Activated CD8-positive, alpha-beta memory T cell treated with anti-CD3 and anti-CD28 coated beads, Interleukin-2, amount 50 U/mL, for 24 hours (primary cell): ENCODE results near the gene GALC.
A peak's percentile ranks its signal among the peaks of the same experiment; 100 is the strongest.
"Not testable (repeated sequence)": the region's sequence is repeated elsewhere in the genome, so short reads cannot be mapped to it uniquely, and the experiment has no call there.

ENCODE experiments used
- DNase-seq: peaks from one replicate; pipeline ENCODE4 v3.0.0-alpha.2; 2020; ENCODE audit errors: extremely low read depth

GALC gene

DNA sequence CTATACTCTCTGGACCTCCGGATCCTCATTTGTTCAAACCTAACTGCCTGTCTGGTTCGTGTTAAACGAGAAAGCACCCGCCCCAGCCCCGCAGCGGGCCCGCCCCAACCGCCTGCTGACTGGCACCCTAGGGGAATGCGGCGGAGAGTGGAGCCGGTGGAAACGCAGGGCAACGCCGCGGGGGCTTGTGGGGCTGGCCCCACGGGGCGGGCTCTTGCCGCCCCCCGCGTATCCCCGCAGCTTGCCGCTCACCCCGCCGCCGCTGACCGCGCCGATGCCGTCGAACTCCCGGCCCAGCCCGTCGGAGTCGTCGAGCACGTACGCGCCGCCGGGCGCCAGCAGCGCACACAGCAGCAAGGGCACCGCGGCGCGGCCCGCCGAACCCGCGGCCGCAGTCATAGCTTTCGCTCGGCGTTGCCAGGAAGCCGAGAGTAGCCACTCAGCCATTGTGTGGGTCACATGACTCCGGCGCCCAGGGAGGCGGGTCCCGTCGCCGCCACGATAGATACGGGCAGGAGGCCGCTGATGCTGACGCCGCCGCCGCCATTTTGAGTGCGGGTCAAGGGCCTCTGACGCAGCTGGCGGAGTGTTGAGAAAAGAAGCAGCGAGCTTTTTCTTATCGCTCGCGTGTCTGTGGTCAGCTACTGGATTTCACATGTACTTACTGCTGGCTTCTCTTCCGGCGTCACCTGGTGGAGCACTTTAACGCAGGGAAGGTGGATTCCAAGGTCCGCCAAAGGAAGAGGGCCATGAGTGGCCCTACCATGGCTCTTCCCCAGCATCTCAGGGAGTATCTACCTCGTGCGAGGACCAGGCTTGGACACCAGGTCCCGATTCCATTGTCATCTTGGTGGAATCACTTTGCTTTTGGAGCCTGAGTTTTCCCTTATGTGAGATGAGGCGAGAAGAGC is at the start of gene GALC:
Gene GALC, minus strand, starts transcription at position 465 of the 911 bp plus-strand sequence. Its CDS starts 18 bp downstream, at position 447.
- peak; percentile 88 for DNase-seq

DNA sequence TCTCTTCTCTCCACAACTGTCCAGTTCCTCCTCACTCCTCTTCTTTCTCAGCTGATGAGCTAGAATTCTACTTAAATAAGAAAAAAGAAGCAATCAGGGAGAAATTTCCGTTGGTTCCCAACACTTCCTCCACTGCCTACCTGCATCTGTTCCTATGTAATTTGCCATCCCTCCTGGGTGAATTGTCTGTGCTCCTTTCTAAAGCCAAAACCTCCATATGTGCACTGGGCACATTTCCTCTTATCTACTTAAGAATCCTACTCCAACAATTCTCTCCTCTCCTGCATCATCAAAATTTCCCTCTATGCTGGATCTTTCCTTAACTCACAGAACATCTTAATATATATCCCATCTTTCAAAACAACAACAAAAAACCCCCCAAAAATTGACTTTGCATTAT is 47.2 kb upstream of the GALC start:
- DNase-seq: no peak

DNA sequence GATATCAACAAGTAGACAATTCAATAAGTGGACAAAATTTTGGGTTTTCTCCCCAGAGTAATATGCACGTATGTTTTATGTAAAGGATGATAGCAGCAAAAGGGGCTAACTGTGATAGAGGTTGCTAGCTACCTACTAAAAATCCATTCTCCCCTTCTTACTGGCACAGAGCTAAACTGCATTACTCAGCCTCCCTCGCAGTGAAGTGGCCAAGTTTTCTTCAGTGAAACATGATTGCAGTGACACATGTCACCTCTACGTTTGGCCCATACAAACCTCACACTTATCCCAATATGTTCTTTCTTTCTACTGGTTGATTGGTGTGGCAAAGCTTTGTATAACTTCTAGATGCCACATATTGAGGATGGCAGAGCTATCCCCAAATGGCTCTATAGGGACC is 46.2 kb upstream of the GALC start:
- DNase-seq: no peak

DNA sequence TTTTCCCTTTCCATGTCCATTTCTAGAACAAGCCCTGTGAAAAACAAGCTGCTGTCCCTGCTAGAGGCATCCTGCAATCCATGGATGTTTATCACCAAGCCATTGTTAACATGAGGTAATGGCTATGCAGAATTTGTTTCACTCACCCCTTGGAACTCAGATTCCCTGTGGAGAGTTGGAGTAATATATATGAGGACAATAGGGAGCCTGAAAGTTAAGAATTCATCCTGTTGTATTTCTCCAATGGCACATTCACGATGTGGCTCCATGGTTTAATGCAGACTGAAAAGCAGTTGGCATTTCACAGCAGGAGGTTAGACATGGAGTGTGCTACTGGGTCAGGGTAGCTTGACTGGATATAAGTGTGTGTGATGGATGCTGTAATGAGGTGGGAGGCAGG is 44.3 kb upstream of the GALC start:
- DNase-seq: no peak

DNA sequence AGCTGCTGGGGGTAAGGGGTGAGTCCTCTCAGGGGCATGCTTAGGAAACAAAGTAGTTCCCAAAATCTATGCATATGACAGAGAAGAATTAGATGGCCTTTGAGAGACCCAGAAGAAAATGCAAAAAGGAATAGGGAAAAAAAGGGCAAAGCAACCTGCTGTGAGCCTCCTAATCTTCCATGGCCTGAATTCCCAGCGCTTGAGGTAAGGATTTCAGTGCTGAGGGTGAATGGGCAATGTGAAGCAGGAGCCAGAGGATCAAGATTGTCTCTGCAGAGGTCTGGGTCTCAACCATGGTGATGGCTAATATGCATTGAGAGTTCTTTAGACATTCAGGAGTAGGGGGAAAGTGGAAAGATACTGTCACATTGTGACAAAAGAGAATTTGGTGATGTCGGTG is 43.4 kb upstream of the GALC start:
- no peak for DNase-seq

DNA sequence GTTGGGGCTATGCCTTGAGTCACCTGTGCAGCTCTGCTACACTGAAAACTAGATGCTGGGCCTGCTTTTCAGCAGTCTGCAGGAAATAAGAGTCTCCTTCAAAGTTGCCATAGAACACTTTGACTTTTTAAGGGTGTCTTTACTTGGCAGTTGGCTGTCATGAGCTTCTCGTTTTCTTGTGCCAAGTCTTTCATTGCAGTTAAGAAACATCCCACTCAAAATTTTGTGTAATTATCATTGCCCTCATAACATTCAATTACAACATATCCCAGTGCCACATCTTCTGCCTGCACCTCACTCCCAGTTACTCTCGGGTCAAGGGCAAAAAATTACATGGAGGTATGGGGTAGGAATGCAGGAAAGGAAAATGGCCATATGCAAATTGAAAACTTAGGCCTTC is 41.1 kb upstream of the GALC start:
- DNase-seq: no peak

DNA sequence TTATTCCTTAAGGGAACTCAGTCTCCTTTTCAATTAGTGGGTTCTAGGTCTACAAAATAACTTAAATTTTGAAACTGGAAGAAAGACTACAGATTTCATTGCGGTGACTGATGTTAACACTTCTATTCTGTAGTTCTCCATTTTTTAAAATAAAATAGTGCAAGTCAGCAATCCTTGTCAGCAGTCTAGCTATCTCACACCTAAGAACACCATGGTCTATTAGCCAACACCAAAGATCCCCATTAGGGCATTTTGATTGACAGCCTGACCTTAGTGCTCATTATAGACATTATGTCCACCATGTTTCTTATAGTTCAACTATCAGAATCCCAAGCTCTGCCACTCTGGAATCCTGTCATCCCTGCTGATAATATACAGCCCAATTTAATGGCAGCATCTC is 39.4 kb upstream of the GALC start:
- DNase-seq: no peak

DNA sequence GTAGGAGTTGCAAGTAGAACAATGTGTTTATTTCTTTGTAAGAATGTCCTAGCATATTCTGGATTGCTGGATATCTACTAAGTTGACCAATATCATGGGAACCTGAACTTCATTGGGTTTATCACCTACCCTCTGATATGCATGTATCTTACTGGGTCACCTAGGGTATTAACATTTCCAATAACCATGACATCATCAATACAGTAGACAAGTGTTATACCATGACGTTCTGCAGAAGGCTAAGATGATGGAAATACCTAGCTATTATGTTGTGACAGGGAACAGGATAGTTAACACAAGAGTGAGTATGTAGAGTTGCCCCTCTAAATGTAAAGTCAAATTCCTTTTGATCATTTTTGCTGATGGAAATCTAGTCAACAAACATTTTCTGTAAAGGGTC is 37.9 kb upstream of the GALC start:
- DNase-seq: no peak

DNA sequence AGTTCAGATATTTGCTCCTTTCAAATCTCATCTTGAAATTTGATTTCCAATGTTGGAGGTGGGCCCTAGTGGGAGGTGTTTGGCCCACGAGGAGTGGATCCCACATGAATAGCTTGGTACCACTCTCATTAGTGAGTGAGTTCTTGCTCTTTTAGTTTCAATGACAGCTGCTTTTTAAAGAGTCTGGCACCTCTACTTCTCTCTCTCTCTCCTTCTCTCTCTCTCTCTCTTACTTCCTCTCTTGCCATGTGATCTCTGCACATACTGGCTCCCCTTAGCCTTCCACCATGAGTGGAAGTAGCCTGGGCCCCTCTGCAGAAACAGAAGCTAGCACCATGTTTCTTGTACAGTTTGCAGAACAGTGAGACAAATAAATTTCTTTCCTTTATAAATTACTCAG is 37.1 kb upstream of the GALC start:
- no peak for DNase-seq

DNA sequence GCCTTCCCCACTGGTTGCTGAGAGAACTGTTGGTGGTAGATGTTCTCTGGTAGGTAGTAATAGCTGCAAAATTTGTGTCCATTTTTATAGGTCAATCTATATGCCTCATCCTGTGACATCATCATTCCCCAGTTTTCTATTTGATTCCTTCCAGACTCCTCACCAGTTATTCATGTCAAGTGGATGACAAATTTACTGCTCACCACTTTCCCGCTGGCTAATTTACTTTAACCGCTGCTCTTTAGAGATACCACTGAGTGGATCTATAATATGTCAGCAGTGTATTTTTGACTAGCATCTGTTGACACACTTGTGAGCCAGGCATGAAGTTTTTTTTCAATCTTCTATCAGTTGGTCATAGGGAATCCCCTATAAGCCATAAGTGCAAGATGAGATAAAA is 36.5 kb upstream of the GALC start:
- DNase-seq: no peak

DNA sequence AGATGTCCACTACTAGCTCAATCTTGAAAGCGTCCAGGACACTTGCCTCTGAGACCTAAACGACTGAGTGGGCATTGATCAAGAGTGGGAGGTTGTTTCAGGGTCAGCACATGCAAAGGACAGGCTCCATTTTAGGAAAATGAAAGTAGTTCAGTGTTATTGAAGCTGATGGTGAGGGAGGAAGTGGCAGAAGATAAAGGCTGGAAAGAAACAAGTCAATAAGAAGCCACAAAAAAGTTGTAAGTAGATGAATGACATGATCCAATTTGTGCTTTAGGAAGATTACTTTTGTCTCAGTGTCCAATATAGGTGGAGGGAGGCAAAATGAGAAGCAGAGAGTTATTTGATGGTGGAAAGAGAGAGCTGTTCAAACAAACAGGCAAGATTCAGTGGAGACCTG is 33.9 kb upstream of the GALC start:
- DNase-seq: no peak

DNA sequence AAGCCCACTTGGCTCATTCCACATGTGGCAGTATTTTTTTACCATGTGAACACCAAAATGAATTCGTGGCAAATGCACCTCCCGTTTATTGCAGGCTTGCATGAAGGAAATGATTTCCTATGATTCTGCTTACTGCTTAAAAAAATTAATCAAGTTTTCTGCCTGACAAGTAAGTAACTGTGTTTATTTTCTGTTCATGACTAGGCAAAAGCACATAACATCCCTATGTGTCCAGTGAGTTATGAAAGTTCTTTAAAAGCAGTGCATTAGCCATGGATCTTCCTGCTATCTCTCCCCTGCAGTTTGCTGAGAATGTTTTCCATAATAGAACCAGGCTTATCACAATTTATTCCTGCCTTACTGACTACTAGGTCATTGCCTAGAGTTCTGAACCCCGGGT is 32.3 kb upstream of the GALC start:
- no peak for DNase-seq

DNA sequence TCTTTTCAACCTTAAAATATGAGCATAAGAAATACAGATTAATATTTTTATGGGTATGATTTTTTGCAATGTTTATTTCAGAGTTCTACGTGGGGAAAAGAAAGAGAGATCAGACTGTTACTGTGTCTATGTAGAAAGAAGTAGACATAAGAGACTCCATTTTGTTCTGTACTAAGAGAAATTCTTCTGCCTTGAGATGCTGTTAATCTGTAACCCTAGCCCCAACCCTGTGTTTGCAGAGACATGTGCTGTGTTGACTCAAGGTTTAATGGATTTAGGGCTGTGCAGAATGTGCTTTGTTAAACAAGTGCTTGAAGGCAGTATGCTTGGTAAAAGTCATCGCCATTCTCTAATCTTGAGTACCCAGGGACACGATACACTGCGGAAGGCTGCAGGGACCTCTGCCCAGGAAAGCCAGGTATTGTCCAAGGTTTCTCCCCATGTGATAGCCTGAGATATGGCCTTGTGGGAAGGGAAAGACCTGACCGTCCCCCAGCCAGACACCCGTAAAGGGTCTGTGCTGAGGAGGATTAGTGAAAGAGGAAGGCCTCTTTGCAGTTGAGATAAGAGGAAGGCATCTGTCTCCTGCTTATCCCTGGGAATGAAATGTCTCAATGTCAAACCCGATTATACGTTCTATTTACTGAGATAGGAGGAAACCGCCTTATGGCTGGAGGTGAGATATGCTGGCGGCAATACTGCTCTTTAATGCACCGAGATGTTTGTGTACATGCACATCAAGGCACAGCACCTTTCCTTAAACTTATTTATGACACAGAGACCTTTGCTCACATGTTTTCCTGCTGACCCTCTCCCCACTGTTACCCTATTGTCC is 31.5 kb upstream of the GALC start:
- DNase-seq: not testable (repeated sequence)

DNA sequence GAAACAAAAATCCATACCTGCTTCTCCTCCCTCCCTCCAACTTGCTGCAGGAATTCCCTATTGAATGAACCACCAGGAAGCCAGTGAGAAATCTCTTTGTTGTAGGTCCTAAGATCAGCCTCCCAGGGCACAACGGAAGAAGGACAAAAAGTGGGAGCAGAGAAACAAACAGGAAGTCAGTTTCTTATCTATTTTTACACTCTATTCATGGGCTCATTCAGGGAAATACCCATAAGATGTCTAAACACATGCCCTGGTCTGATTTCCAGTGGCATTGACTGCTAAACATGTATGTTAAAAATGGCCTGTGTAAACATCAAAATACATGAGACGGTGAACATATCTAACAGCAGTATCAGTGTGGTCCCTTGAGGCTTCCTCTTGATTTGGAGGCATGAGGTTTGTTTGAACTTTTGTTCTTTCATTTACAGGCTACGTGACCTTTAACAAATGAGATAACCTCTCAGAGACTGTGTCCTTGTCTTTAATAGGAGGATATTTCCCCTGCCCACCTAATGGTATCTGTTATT is 30.7 kb upstream of the GALC start:
- no peak for DNase-seq

DNA sequence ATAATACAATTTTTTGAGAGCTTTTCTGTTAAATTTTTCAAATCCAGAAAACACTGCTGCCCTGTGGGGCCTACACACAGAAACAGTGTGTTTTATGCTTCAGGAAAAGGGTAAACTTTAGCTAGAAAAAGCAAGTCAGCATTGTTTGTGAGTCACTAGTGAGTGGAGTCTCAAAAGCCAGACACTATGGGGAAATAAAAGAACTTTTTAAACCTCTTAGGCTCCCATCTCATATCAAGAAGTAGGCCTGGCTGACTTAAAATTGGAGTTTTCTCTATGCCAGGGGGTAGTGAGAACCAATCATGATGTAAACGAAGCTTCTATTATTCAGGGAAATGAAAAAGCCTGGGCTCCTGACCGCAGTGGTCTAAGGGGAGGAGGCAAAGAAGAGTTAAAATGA is 24.6 kb upstream of the GALC start:
- DNase-seq: no peak

DNA sequence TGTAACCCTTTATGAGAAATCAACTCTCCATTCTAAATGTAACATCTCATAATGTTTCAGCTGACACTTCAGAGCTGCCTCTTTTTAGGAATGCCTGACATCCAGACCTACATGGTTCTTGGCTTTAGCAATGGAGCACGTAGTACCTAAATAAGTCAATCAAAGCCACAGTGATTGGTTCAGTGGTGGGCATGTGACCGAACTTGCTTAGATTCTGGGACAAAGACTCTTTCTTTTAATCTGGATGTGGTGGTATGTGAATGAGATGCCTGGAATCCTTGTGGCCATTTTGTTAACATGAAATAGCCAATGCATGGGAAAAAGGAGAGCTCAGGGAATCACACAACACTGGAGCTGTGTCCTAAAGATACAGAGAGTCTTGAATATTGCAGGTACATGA is 23.8 kb upstream of the GALC start:
- no peak for DNase-seq

DNA sequence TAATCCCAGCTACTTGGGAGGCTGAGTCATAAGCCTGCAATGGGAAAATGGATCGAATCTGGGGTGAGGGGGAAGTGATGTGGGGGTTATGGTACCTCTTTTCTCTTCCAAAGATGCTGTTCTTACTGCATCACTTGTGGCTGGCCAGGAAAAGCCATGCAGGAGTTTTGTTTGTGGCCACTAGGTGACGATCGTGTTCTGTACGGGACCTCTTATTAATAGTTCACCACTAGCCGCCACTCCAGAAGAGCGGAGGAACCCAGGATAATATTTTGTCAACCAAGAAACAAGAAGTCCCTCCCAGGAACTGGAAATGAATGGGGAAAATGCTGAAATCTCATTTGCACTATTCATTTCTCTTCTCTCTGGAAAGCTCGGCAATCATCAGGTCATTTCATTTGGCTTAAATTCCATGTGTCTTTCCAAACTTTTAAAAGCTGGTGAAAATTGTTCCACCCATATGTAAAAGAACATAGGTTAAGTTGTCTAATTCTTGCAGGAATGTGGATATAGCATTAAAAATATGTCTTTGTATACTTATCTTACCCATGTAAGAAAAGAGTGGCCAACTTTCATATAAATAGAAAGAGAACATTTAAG is 20.9 kb upstream of the GALC start:
- no peak for DNase-seq

DNA sequence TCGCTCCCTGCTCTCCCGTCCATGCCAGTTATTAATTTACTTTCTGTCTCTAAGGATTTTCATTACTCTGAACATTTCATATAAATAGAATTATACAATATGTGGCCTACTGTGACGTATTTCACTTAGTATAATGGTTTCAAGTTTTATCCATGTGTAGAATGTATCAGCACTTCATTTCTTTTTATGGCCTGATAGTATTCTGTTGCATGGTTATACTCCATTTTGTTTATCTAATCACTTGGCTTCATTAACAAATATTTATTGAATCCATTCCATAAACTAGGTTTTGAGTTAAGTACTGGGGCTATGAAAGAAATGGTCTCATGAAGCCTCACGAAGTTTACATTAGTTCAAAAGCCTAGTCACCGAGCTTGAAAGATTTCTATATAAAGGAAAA is 19.5 kb upstream of the GALC start:
- DNase-seq: no peak

DNA sequence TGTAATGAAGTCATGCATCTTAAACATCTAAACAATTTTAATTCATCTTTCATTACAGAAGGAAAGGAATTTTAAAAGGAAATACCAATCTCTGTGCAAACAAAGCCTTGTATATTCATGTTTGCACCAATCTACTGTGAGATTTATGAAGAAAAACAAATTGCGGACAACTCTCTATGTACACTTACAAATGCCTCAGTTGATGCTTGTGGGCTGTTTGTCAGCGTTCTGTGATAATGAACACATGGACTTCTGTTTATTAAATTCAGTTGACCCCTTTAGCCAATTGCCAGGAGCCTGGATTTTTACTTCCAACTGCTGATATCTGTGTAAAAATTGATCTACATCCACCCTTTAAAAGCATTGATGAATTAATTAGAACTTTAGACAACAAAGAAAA is 17.3 kb upstream of the GALC start:
- DNase-seq: no peak

DNA sequence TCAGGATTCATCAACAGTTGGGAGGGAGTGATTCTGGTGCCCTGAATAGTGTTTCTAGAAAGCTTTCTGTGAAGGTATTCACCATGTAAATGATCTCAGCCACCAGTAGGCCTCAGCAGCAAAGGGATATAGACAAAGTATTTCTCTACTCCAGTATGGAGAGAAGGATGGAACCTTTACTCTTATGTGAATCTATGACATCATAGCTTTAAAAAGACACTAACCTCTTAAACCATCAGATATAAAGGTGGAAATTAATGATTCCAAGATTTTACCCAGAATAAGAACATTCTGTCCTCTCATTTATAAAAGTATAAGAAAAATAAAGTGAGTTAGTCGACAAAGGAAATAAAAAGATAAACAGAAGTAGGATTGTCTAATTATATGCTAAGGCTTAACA is 16.5 kb upstream of the GALC start:
- DNase-seq: no peak

DNA sequence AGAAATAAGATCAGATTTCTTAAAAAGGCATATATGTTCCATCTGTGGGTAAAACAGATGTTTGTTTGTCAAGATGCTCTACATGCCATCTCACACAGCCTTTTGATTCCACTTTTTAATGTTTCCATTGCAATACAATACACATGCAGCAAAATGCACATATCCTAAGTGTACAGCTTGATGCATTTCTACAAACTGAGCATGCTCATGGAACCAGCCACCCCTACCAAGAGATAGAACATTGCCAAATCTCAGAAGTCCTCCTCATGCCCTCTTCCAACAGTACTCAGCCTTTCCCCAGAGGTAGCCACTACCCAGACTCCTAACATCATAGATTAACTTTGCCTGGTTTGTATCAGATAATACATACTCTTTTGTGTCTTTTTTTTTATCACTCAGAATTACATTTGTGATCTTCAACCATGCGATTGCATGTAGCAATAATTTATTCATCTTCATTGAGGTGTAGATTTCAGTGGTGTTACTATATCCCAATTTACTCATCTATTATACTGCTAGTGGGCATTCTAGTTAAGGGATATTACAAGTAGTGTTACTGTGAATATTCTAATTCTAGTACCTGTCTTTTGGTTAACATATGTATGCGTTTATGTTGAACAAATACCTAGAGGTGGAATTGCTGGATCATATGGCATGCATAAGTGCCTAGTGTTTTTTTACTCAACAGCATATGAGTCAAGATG is 15.2 kb upstream of the GALC start:
- no peak for DNase-seq

DNA sequence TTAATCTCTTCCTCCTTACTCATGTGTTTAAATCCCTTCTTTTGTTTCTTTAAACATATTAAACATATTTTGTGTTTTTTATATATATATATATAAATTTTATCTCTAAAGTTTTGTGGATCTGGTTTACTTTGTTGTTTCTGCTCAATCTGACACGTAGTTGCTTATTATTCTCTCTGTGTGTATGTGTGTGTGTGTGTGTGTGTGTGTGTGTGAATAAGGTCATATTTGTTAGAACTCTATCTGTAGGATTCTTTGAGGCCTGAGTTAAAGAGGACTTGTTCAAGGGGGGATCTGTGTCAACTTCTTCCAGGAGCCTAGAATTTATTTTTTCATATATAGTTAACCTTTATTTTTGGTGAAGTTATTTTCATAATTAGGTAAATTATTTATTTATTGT is 14.6 kb upstream of the GALC start:
- no peak for DNase-seq
